Heart left ventricle (tissue), 16 donors: ENCODE data around the gene RPS6KA2. TPM values are rescaled to one million over a fixed set of nuclear protein-coding genes. Genes with fewer than 3 reads are reported as not detected.
"Not testable (repeated sequence)": the region's sequence is repeated elsewhere in the genome, so short reads cannot be mapped to it uniquely, and the experiment has no call there.

Experiments
- ATAC-seq, 4 donors: fragments of 200-7000 bp; cut with Tn5 transposase; one replicate each; pipeline ENCODE4 v1.9.1; 2020 to 2022; ENCODE audit warnings: moderate library complexity in 4 of 4, mild to moderate bottlenecking in 3 of 4, moderate number of reproducible peaks in 1 of 4
- DNase-seq, 5 donors: peaks; one replicate each; pipeline ENCODE4 v3.0.0-alpha.2; 2020
- H3K27ac ChIP-seq, 12 donors: fragments of 200-600 bp; sonication (generic) in 4 of 12; one replicate each; pipeline versions ENCODE4 v1.5.0 to v1.8.0; 2016 to 2022; ENCODE audit warnings: mild to moderate bottlenecking in 2 of 12
- H3K27me3 ChIP-seq, 9 donors: fragments of 200-600 bp; sonication (generic) in 2 of 9; one replicate each; pipeline versions ENCODE4 v1.5.1 to v1.8.0; 2016 to 2022; ENCODE audit warnings: mild to moderate bottlenecking in 3 of 9
- H3K36me3 ChIP-seq, 9 donors: fragments of 200-600 bp; sonication (generic) in 2 of 9; one replicate each; pipeline versions ENCODE4 v1.5.0 to v1.8.0; 2018 to 2022; ENCODE audit warnings: mild to moderate bottlenecking in 2 of 9
- H3K4me1 ChIP-seq, 12 donors: fragments of 200-600 bp; sonication (generic) in 4 of 12; one replicate each; pipeline versions ENCODE4 v1.5.0 to v1.8.0; 2016 to 2022; ENCODE audit warnings: mild to moderate bottlenecking in 3 of 12
- H3K4me3 ChIP-seq, 12 donors: fragments of 200-600 bp; sonication (generic) in 4 of 12; one replicate each; pipeline versions ENCODE4 v1.5.0 to v1.8.0; 2017 to 2022; ENCODE audit warnings: mild to moderate bottlenecking in 9 of 12, moderate library complexity in 4 of 12
- H3K9me3 ChIP-seq, 12 donors: fragments of 200-600 bp; sonication (generic) in 4 of 12; one replicate each; pipeline versions ENCODE4 v1.5.0 to v1.8.0; 2016 to 2022; ENCODE audit warnings: mild to moderate bottlenecking in 1 of 12
- CTCF ChIP-seq, 12 donors: fragments of 200-600 bp; sonication (generic) in 4 of 12; IDR thresholded peaks; one replicate each; pipeline versions ENCODE4 v1.5.0 to v1.8.0; 2018 to 2022; ENCODE audit warnings: antibody characterized with exemption in 12 of 12, mild to moderate bottlenecking in 5 of 12
- POLR2A ChIP-seq, 2 donors: fragments of 450-650 bp; IDR thresholded peaks; one replicate each; pipeline ENCODE4 v1.6.1; 2017; ENCODE audit warnings: antibody characterized with exemption in 2 of 2, mild to moderate bottlenecking in 2 of 2, moderate library complexity in 2 of 2
- WGBS, 4 donors: extraction: QIAGEN DNeasy Blood & Tissue Kit in 2 of 4; methylation state at CpG; one replicate each; pipeline versions ENCODE4 v1.1.5 to v1.1.7; 2013 to 2018; 5-methylcytosine and 5-hydroxymethylcytosine counted together
- intact Hi-C, 10 donors: fragments of 100-400 bp; cut with DNase I; formaldehyde crosslinking; loops; one replicate each; pipeline versions ENCODE4 v1.11.1 to v1.14.2; 2022
- polyA plus RNA-seq, 2 donors: library from polyadenylated mRNA; stranded (reverse); fragments of 200-250 nt; gene quantifications; one replicate each; pipeline ENCODE4 v1.2.3, GENCODE V29; 2013
- total RNA-seq, 9 donors: library from RNA; depleted of rRNA in 2 of 9; stranded (reverse); fragments of >200 nt in 2 of 9; fragmentation: NEBNext Ultra II Directional in 3 of 9; extraction: Animal tissue kit (Norgen Biotek cat#: 25700) in 3 of 9; gene quantifications; one replicate each; pipeline versions ENCODE4 v1.1.0 to v1.2.4, GENCODE V29; 2016 to 2023
- donor health status: ischemic (EF 13 %, LVEDD 7.1; RV severe dilation, severe dysfunction).
- donor health status: healthy with polysubstance abuse.
- donor health status: DM: no; HTN: yes; CAD: no.
- donor health status: DM: no; HTN: no; CAD: no.
- donor health status: ischemic (EF 25% LVEDD 6.9; RV normal size, moderate dysfunction).
- donor health status: ischemic (EF 25% LVEDD 5.7; RV mildly dilated, moderate dysfunction).
- donor health status: healthy.
- donor health status: DM: yes; HTN: yes; CAD: no.
- donor health status: ischemic (EF 35%, LVEDD 5.7; RV mildly dilated, moderate dysfunction).
- donor health status: nonischemic (EF 11% LVEDD 7.7; RV severe dilation, severe dysfunction).
- donor health status: DM: yes; HTN: yes; CAD: no.
- donor health status: PGD.
- donor health status: ischemic (EF 29% LVEDD 5.4; RV normal size, mild dysfunction).
- donor health status: nonischemic (EF 23%, LVEDD 6.1; RV moderate dilation, normal function).

Gene RPS6KA2
- total and polyA plus RNA-seq, 11 donors, result 23.0 to 171 (median 91.6) TPM

- intact Hi-C loops, result no loop called here
- no peaks in the 10 kb centered on the region for H3K27me3 ChIP-seq
- TF ChIP-seq CTCF (IDR thresholded peaks at IDR 0.05), result no peak
- no peak for TF ChIP-seq POLR2A (IDR thresholded peaks at IDR 0.05)
- H3K27ac ChIP-seq, result no peak overlapping the region
- ATAC-seq (no peak), DNase-seq (no peak)
- H3K9me3 ChIP-seq, result no peaks in the 10 kb centered on the region
- no peak overlapping the region for H3K4me3 ChIP-seq
- WGBS, 4 donors, result 94 to 97% (median 95%) methylated on average over 14 to 15 of the region's 15 CpGs
- peaks cover 0 to 85% (median 67%) of the 10 kb centered on the region in 9 donors for H3K36me3 ChIP-seq
- no peaks in the 10 kb centered on the region for H3K4me1 ChIP-seq
Observed at GRCh38 chr6:166533205-166533824, 93.7 kb downstream of the RPS6KA2 start.

GRCh38 chr6:166532302-166532701, 94.7 kb downstream of the RPS6KA2 start:
- TF ChIP-seq POLR2A (IDR thresholded peaks at IDR 0.05) (no peak), CTCF (IDR thresholded peaks at IDR 0.05) (no peak)
- no peaks in the 10 kb centered on the region for H3K27me3 ChIP-seq
- ATAC-seq, result no peak
- no peaks in the 10 kb centered on the region for H3K4me1 ChIP-seq
- WGBS, 4 donors, result 87 to 96% (median 94%) methylated on average over 10 to 12 of the region's 12 CpGs
- DNase-seq, result no peak
- H3K4me3 ChIP-seq, result no peak overlapping the region
- intact Hi-C loops, result no loop called here
- no peak overlapping the region for H3K27ac ChIP-seq
- H3K36me3 ChIP-seq, result peaks cover 0 to 74% (median 57%) of the 10 kb centered on the region in 9 donors
- H3K9me3 ChIP-seq, result no peaks in the 10 kb centered on the region

GRCh38 chr6:166530211-166531095, 96.6 kb downstream of the RPS6KA2 start:
- no peaks in the 10 kb centered on the region for H3K27me3 ChIP-seq
- H3K27ac ChIP-seq, result no peak overlapping the region
- no peak overlapping the region for H3K4me3 ChIP-seq
- no peaks in the 10 kb centered on the region for H3K9me3 ChIP-seq
- TF ChIP-seq CTCF (IDR thresholded peaks at IDR 0.05) (no peak), POLR2A (IDR thresholded peaks at IDR 0.05) (no peak)
- intact Hi-C loops, result no loop called here
- H3K36me3 ChIP-seq, result peaks cover 0 to 59% (median 48%) of the 10 kb centered on the region in 9 donors
- no peak for DNase-seq
- 95 to 98% (median 97%) methylated on average over 26 of the region's 26 CpGs for WGBS, 4 donors
- no peak for ATAC-seq
- no peaks in the 10 kb centered on the region for H3K4me1 ChIP-seq

- no peak for TF ChIP-seq CTCF (IDR thresholded peaks at IDR 0.05)
- no peak for TF ChIP-seq POLR2A (IDR thresholded peaks at IDR 0.05)
- H3K27me3 ChIP-seq, result no peaks in the 10 kb centered on the region
- no peaks in the 10 kb centered on the region for H3K4me1 ChIP-seq
- no peak overlapping the region for H3K27ac ChIP-seq
- peaks cover 0 to 54% (median 47%) of the 10 kb centered on the region in 9 donors for H3K36me3 ChIP-seq
- no peak overlapping the region for H3K4me3 ChIP-seq
- DNase-seq (no peak), ATAC-seq (no peak)
- H3K9me3 ChIP-seq, result no peaks in the 10 kb centered on the region
- intact Hi-C loops, result no loop called here
- WGBS, 4 donors, result 88 to 95% (median 95%) methylated on average over 4 of the region's 4 CpGs
Observed at GRCh38 chr6:166529586-166529985, 97.5 kb downstream of the RPS6KA2 start.

GRCh38 chr6:166529058-166529457, 98.0 kb downstream of the RPS6KA2 start:
- H3K27ac ChIP-seq, DNase-seq, H3K4me1 ChIP-seq, H3K27me3 ChIP-seq, intact Hi-C loops, H3K4me3 ChIP-seq, ATAC-seq, H3K9me3 ChIP-seq: not testable (repeated sequence)
- 94 to 100% (median 100%) methylated on average over 1 of the region's 1 CpG for WGBS, 4 donors
- peaks cover 0 to 52% (median 44%) of the 10 kb centered on the region in 9 donors for H3K36me3 ChIP-seq
